ENCODE measurements around the gene ARSG.
A peak's percentile ranks its signal among the peaks of the same experiment; 100 is the strongest.
"Not testable (repeated sequence)": the region's sequence is repeated elsewhere in the genome, so short reads cannot be mapped to it uniquely, and the experiment has no call there.

The ARSG gene

DNA sequence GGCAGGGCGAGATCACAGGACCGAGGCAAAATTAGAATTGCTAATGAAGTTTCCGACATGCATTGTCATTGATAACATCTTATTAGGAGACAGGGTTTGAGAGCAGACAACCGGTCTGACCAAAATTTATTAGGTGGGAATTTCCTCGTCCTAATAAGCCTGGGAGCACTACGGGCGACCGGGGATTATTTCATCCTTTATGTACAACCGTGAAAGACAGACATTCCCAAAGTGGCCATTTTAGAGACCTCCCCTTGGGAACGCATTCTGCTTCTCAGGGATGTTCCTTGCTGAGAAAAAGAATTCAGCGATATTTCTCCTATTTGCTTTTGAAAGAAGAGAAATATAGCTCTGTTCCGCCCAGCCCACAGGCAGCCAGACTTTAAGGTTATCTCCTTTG lies 40.6 kb downstream of the ARSG start:
- not testable (repeated sequence) for DNase-seq (ENCODE audit: low read depth)

- no peak for DNase-seq (ENCODE audit: low read depth)
Observed at GRCh38 chr17:68334393-68334792, 43.1 kb downstream of the ARSG start.

GRCh38 chr17:68341482-68341881 lies 50.2 kb downstream of the ARSG start:
- no peak for DNase-seq (ENCODE audit: low read depth)

- DNase-seq (ENCODE audit: low read depth): no peak
Observed at GRCh38 chr17:68343976-68344375, 52.7 kb downstream of the ARSG start.

- DNase-seq (ENCODE audit: low read depth): peak; percentile 23
Observed at GRCh38 chr17:68344701-68345136, 53.4 kb downstream of the ARSG start.

DNA sequence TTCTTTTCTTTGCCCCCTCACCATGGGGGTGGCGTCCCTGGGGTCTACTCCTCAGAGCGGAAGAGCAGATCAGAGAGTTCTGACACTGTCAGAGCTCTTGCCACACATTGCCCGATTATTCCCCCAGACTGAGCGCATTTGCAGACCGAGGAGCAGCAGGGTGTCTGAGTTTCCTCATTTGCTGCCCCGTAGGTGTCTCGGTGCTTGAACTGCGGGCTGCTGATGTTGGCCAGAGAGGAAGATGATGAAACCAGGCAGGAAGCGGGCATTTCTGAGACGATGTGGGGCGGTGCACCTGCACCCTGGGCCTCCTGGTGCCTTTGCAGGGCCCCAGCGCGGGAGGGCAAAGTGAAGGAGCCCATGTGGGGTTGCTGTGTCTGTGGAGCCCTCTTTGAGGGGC lies 55.2 kb downstream of the ARSG start:
- DNase-seq (ENCODE audit: low read depth): peak; percentile 51

DNA sequence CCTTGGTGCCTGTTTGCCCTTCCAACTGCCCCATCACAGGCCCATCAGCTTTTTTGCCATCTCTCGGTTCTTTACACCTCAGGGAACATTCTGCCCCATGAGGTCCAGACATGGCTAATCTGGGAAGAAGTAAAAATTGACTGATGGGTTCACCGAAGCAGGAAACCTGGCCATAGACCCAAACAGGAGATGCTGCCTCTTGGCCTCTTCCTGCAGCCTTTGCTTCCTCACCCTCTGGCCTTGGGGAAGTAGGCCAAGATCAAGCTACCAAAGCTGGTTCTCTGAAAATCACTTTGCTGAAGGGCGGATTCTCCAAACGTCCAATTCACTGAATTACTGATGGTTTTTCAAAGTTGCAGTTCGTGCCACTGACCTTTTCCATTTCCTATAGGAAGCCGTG lies 56.1 kb downstream of the ARSG start:
- no peak for DNase-seq (ENCODE audit: low read depth)

GRCh38 chr17:68349157-68349556 lies 57.9 kb downstream of the ARSG start:
- DNase-seq (ENCODE audit: low read depth): no peak

DNA sequence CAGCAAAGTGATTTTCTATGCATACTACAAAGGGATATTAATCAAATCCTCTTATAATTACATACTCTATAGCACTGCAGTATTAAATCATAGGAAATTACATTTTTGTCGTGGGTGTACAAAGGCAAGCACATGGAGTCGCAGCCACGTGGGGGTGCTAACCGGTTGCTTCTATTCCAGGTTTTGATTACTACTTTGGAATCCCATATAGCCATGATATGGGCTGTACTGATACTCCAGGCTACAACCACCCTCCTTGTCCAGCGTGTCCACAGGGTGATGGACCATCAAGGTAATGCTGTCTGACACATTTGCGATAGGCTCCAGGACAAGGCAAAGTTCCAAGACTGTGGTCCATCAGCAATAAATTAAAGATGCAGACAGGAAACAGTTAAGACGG lies 60.1 kb downstream of the ARSG start:
- no peak for DNase-seq (ENCODE audit: low read depth)

GRCh38 chr17:68352041-68352440 lies 60.7 kb downstream of the ARSG start:
- no peak for DNase-seq (ENCODE audit: low read depth)

- not testable (repeated sequence) for DNase-seq (ENCODE audit: low read depth)
Observed at GRCh38 chr17:68352671-68353070, 61.4 kb downstream of the ARSG start.

GRCh38 chr17:68353111-68353521 lies 61.8 kb downstream of the ARSG start:
- DNase-seq (ENCODE audit: low read depth): no peak

- not testable (repeated sequence) for DNase-seq (ENCODE audit: low read depth)
Observed at GRCh38 chr17:68354311-68354710, 63.0 kb downstream of the ARSG start.

GRCh38 chr17:68355108-68355507 lies 63.8 kb downstream of the ARSG start:
- not testable (repeated sequence) for DNase-seq (ENCODE audit: low read depth)

GRCh38 chr17:68356520-68356919 lies 65.2 kb downstream of the ARSG start:
- peak; percentile 62 for DNase-seq (ENCODE audit: low read depth)

GRCh38 chr17:68356949-68357455 lies 65.7 kb downstream of the ARSG start:
- DNase-seq (ENCODE audit: low read depth): no peak

- DNase-seq (ENCODE audit: low read depth): no peak
Observed at GRCh38 chr17:68357886-68358285, 66.6 kb downstream of the ARSG start.

- DNase-seq (ENCODE audit: low read depth): no peak
Observed at GRCh38 chr17:68359791-68360535, 68.7 kb downstream of the ARSG start.

DNA sequence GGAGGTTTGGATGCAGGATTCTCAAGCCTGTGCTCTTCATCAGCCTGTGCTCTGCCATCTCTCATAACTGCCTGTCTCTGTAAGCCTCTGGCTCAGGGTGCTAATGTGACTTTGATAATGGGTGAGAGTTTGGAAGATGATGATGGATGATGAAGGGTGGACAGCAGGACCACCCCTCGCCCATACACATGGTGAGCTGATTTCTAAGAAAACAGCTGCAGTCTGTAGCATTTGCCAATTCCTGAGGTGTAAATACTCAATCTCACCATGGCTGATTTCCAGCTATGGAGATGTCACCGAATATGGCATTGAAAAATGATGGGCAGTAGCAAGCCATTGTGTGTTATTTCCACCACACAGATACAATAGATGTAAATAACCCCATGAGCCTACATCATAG lies 74.2 kb downstream of the ARSG start:
- DNase-seq (ENCODE audit: low read depth): no peak

DNA sequence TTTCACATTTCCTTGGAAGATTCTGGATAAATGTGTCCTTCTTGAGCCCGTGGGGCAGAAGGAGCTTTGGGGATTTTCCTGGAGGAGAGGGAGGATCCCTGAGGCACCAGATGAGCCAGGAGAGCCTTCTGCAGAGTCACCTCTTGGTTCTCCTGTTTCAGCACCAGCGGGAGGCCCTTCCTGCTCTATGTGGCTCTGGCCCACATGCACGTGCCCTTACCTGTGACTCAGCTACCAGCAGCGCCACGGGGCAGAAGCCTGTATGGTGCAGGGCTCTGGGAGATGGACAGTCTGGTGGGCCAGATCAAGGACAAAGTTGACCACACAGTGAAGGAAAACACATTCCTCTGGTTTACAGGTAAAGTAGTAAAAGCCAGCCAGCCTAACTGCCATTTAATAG lies 77.1 kb downstream of the ARSG start:
- DNase-seq (ENCODE audit: low read depth): no peak

- DNase-seq (ENCODE audit: low read depth): no peak
Observed at GRCh38 chr17:68375566-68375965, 84.3 kb downstream of the ARSG start.

- DNase-seq (ENCODE audit: low read depth): not testable (repeated sequence)
Observed at GRCh38 chr17:68376178-68376577, 84.9 kb downstream of the ARSG start.

- DNase-seq (ENCODE audit: low read depth): no peak
Observed at GRCh38 chr17:68377771-68378267, 86.5 kb downstream of the ARSG start.

Measured in T-helper 22 cell (primary cell).